GM19455 (cell line): Measurements from ENCODE around the gene NUMB.

Experiments used
- ATAC-seq: cut with Tn5 transposase; IDR thresholded peaks from one replicate; pipeline ENCODE4 v1.9.1; 2021; ENCODE audit not compliant: unreplicated experiment

The NUMB gene

DNA sequence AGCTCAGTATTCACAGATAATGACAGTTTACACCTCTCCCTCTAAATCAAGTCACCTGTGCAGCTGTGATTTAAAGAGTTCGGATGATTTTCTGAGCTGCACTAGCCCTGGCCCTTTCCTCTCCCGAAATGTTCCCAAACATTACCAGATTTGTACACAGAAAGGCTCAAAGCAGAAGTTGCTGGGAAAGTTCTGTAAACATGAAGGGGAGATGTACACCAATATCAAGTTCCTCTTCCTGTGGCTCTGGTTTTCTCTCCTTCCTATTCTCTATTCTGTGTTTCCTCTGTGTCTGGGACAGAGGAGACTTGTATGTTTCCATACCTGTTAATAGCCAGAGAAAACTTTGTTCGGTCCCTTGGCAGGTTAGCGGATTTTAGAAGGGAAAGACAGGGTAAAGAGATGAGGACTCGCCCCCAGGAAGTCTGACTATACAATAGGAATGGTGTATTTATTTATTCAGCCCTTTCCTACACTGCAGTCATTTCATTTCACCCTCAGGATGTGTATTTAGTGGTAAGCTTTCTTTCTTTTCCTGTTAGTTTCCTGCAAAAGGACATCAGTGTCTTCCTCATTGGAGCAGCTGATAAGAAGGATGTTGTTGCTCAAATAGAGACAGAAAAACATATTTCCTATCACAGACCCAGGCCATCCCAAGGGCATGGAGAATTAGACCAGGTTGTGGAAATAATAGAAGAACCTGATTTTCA is 7.6 kb upstream of the NUMB start:
- no peak for ATAC-seq

DNA sequence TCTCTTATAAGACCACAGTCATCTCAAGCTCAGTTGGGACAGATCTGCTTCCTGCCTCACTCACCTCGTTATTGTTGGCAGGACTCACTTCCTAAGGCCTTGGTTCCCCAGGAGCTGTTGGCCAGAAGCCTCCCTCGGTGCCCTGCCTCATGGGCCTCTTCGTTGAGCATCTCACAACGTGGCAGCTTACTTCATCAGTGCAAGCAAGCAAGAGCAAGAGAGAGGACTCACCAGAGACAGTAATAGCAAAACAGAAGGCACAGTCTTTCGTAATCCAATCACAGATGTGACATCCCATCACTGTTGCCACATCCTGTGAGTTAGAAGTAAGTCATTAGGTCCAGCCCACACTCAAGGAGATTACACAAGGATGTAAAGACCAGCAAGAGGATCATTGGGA is 5.1 kb upstream of the NUMB start:
- ATAC-seq: no peak

DNA sequence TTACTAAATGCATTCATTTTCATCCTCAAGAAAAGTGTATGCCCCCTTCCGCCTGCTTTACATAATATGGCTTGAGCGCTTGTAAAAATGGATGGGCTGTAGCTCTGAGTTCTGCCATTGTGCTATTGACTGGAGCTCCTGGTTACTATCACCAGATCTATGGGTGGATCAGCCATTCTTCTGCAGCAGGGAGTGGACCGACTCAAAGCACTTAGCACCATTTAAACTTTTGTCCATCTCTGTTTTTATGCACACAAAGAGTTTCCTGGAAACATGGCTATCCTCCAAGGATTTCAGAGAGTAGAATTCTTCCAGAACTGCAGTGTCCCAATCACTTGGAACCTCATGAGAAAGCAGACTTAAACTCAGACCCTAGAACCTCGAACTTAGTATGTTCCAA is 4.5 kb upstream of the NUMB start:
- no peak for ATAC-seq

DNA sequence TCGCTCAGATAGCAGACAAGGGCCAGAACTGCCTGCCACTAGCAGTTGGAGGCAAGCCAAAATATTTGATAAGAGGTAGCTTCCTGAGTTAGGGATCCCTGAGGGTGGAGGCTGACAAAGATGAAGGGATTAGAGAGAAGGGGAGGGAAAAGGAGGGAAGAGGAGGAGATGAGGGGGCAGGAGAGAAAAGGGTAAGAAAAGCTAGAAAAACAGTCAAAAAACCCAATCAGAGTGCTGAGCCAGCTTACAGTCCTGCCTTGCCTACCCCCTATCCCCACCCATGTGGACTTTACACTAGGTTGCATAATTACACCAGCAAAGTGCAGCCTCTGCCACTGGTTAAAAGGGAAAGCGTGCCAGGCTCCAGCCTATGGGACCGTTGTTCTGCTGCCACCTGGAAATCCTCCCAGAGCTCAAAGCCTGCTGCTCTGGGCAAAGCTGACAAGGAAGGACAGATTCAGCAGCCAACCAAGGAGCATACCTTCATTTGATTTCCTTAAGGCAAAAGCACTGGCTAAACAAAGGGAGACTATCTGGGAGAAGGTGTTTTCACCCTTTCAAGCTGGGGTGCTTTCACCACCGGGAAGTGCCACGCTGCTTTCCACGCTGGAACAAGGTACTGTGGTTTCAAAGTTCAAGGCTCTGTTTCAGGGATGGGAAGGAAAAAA is 3.8 kb upstream of the NUMB start:
- no peak for ATAC-seq

DNA sequence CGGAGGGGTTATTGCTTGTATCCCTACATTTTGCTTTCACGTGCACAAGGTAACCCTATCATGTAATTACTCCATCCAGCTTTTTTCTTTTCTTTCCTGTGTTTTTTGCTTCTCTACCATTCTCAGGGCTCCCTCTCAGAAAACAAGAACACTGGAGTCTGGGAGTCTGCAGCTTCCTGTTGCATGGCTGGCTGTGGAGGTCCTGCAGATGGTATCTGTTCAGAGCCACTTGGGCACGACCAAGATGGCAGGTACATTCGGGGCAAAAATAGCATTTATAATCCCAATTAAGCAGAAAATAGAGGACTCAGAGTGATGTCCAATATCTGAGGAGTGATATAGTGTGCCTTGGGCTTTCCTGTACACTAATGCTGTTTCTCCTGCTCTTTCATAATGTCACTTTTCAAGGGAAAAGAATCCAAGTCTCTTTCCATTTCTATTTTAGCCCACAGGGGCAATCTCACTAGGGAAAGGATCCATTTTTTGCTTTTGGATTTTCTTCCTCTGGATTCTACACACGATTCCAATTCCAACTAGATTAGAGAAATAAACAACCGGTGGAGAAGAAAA is 3.2 kb upstream of the NUMB start:
- ATAC-seq: no peak

DNA sequence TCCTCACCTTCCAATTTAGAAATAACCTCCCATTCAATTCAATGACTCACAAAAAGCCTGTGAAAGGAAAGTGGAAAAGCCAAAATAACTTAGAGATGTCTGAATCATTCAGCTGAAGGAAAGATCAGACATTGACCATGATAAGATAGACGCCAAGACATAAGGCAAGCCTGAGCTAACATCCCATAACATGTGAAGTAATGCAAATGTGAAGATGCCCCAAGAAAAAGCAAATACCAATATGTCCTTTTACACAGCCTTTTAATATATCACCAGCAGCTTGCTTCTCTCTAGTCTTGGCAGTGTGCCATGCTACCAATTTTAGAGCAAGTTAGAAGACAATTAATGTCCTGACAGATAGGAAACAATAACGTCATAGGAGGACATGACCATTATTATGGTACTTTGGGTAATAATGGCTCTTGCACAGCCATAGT is 2.4 kb upstream of the NUMB start:
- no peak for ATAC-seq

DNA sequence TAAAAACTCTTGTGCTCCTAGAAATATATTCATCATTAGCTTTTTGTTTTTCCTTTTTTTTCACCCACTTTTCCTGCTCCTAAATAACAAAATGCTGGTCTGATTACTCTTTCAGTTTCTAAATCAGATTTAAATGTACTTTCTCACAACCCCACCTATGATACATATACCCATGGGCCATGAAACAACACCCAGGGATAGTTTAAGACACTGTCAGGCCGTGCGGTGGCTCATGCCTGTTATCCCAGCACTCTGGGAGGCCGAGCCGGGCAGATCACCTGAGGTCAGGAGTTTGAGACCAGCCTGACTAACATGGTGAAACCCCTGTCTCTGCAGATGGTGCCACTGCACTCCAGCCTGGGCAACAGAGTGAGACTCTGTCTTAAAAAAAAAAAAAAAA is 1.6 kb upstream of the NUMB start:
- no peak for ATAC-seq

DNA sequence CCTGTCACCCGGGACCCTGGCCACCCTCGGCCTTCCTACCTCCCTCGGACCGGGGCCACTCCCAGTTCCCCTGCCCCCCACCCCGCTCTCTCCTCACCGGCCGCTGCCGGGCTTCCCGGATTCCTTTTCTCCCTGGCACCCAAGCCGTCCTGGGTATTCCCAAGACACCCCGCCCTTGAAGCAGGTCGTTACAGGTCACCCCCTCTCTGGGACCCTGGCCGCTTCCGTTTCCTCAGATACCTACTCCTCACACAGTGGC is 493 bp downstream of the NUMB start:
- ATAC-seq: peak; percentile 1

DNA sequence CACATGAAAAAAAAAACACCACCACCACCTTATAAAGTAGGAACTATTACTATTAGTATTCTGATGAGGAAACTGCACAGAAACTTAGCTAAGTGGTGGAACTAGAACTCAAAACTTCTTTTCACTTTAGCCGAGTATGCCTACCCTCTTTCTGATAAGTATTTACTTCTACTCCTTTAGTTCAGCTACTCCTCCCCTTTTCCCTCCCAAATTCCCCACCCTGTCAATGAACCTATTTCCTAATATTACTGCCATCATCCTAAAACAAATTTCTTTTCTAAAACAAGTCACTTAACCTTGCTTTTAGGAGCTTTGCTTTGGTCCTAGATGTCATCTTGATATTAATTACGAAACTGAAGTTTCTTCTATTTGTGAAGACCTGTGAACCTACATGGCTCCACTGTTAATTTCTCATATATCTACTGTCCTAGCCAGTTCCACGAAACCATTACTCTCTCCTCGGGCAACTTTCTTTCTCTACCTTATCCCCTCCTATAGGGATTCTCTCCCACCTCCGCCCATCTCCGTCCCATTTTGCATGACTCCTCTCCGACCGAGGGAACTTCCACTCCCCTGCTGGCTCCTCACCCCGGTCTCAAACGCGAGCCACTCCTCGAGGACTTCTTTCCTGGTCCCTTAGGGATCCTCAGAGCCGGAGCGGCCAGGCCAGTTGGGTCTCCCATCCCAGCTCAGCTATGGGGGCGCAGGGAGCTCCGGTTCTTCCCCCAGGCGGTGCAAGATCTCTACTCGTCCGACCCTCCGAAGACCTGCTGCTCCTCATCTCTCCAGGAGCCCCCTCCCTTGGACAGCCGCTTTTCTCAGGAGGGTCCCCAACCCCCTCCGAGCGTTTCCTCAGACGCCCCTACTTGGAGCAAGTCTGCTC is 1.1 kb downstream of the NUMB start:
- no peak for ATAC-seq

DNA sequence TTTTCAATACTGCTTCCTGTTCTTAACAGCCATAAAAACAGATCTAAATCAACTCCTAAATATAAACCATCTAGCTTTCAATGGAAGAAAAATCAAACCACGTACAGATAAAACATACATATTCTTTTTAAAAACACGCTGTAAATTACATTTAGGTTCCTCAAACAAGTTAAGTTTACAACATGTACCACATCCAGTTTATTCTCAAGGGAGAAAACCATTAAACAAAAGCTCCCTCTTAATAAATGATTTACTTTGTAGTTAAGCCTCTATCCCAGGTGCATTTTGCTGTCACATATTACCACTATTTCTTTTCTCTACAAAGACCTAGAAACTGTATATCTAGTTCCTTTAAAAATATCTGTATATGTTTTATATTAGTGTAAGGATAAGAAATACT is 3.1 kb downstream of the NUMB start:
- no peak for ATAC-seq

DNA sequence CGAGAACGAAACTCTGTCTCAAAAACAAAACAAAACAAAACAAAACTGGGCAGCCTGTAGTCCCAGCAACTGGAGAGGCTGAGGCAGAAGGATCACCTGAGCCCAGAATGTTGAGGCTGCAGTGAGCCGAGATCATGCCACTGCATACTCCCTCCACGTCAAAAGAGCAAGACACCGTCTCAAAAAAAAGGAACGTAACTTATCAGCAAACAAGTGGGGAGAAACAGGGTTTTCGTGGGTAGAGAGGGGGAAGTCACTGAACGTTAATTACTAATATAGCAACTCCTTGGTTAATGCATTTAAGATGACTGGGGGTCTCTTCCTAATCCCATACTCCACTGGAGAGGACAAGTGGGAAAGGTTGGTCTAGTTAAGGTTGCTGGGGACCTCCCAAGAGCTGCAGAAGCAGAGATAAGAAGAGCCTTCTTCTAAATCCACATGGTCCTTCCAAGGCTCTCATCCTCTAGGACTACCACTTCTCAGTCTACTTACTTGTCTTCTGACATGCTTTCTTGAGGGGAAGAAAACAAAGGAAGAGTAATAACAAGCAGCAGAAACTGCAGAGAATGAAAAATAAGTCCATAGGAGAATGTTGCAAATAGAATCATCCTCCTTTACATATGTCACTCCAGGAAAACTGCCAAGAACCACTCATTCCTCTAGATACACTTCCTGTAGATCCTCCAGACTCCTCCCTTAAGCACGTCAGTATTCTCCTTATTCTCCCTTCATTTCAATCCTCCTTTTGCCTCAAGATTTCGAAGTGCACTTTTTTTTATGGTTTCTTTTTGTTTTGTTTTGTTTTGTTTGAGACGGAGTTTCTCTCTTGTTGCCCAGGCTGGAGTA is 5.8 kb downstream of the NUMB start:
- no peak for ATAC-seq

DNA sequence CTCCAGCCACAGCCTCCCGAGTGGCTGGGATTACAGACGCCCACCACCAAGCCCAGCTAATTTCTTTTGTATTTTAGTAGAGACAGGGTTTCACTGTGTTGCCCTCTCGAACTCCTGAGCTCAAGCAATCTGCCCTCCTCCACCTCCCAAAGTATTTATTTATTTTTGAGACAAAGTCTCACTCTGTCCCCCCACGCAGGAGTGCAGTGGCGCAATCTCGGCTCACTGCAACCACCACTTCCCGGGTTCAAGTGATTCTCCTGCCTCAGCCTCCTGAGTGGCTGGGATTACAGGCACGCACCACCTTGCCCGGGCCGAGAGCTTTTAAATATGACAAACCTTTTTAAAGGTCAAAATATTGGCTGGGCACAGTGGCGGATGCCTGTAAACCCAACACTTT is 14.6 kb downstream of the NUMB start:
- no peak for ATAC-seq

DNA sequence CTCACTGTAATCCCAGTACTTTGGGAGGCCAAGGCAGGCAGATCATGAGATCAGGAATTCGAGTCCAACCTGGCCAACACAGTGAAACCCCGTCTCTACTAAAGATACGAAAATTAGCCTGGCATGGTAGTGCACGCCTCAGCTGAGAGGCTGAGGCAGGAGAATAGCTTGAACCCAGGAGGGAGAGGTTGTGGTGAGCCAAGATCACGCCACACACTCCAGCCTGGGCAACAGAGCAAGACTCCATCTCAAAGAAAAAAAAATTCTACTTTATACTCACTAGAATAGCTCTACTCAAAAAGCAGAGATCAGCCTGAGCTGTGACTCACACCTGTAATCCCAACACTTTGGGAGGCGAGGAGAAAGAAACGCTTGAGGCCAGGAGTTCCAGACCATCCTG is 17.1 kb downstream of the NUMB start:
- no peak for ATAC-seq

DNA sequence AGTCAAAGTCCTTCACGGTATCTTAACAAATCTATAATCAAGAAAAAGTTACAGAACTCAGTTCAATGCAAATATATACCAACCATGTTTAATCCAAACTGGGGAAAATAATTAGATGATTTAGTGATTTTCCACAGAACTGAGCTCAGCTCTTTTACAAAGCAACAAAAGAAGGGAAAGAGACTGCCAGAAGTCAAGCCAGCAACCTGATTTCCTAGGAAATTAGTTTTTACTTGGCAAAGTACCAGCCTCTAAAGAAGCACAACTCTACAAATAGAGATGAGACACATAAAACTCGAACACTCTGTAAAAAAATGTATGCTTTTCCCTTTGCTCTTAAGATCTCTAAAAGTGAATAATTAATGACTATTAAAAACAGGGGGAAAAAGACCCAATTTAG is 19.4 kb downstream of the NUMB start:
- no peak for ATAC-seq

DNA sequence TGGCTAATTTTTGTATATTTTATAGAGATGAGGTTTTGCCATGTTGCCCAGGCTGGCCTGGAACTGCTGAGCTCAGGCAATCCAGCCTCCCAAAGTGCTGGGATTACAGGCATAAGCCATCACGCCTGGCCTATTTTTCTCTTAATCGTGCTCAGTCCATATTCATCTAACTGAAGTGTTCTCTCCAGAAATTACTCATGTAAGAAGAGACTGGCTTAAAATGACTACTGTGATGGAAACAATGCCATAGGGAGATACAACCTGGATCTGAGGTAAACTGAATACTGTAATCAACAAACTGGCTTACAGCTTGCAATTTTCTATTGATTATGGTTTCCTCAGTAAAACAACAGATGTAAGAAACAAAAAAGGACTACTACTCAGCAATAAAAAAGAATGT is 21.1 kb downstream of the NUMB start:
- ATAC-seq: no peak

DNA sequence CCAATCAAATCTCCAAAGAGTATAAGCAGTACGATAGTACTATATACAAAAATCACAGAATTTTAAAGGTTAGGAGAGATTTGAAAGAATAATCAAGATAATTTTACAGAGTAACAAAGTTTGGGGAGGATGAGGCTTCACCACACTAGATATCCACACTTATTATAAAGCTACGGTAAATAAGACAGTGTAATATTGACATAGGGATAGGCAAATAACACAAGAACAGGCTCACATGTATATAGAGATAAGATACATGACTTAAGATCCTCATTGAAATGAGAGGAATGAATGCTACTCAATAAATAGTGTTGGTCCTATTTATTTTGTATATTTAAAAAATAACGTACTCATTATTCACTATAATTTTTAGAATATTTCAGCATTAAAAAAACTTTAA is 26.2 kb downstream of the NUMB start:
- no peak for ATAC-seq

DNA sequence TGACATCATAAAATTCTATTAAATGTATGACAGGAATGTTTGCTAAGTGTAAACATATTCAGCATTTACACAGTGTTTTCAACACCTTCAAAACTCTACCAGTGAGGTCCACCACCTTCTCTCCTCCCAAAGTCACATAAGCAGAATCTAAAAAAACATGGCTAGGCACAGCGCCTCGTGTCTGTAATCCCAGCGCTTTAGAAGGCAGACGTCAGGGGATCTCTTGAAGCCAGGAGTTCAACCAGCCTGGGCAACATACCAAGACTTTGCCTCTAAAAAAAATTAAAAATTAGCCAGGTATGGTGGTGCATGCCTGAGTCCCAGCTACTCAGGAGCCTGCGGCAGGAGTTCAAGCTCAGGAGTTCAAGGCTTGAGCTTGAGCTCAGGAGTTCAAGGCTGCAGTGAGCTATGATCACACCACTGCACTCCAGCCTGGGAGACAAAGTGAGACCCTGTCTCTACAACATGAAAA is 30.0 kb downstream of the NUMB start:
- ATAC-seq: no peak

DNA sequence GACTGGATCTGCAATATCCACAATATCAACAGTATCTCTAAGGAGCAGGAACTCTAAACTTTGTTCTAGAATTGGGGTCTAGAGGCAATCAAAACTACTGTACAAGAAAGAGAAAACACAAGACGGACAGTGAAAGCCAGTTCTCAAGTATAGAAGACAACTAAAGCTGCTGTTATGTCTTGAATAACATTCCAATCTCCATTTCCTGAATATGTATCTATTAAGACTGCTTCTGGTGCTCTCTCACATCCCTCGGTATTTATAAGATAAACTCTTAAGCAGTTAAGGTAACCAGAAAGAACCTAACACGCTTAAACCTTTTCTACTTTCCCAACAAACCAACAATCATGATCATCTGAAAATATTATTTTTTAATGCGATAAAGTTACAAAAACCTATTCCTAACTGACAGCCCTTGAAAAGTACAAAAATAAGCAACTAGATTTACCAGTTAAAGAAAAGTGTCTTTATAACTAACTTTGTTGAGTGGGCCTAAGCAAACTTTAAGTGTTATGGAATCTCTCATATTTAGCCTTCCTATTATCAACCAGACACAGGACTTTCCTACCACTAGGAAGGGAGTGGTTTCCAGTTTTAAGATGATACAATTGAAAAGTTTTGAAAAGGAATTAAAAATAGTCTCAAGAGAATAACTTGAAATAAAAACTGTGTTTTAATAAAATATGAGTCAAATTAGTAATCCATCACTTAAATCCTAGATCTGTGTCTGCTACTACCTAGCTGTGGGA is 30.7 kb downstream of the NUMB start:
- ATAC-seq: no peak

DNA sequence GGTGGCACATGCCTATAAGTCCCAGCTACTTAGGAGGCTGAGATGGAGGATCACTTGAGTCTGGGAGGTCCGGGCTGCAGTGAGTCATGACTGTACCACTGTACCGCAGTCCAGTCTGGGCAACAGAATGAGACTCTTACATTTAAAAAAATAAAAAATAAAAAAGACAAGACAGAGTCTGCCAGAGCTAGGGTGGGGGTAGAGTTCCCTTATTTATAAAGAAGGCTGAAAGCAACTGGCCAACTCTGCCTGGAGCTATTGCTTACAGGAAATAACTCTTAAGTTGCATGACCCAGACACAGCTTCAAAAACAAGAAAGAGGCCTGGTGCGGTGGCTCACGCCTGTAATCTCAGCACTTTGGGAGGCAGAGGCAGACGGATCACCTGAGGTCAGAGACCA is 31.5 kb downstream of the NUMB start:
- ATAC-seq: no peak

DNA sequence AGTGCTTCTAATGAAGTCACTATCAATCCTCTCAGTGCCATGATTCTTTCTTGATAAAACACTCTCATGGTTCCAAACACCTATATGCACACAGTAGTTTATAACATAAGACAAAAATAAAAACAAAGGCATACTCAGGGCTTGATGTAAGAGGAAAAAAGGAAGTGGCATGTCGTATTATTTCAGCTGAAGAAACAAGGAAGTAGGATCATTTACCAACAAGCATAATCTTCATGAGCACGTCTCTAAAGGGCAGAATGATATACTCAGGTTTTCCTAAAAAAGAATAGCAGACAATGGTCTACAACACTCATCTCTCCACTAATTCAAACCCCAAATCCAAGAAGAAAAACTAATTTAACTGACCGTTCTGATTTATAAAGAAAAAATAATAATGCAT is 33.9 kb downstream of the NUMB start:
- no peak for ATAC-seq
